PC-3 (cell line): ENCODE data around the gene GSTO1.

Source experiments
- CTCF ChIP-seq: fragments of 300-600 bp; sonication (generic); conservative IDR thresholded peaks from 2 replicates; pipeline ENCODE4 v1.5.1; 2017; ENCODE audit warnings: antibody characterized with exemption, low read depth, mild to moderate bottlenecking, low read length
- EZH2 ChIP-seq: fragments of 300-600 bp; sonication (generic); IDR thresholded peaks from one replicate; pipeline ENCODE4 v1.6.1; 2017; ENCODE audit warnings: antibody characterized with exemption, mild to moderate bottlenecking, low read length; ENCODE audit not compliant: unreplicated experiment
- EZH2phosphoT487 ChIP-seq: fragments of 300-600 bp; sonication (generic); IDR thresholded peaks from 2 replicates; pipeline ENCODE4 v1.6.1; 2018; ENCODE audit warnings: mild to moderate bottlenecking, antibody characterized with exemption, low read length, borderline replicate concordance

GRCh38 chr10:104268713-104269645 is 14.3 kb downstream of the GSTO1 start, which contains the start of gene GSTO2:
- TF ChIP-seq CTCF (no peak), EZH2phosphoT487 (no peak), EZH2 (no peak)
